HG03159 (cell line): Measurements from ENCODE around the gene SMCO4.

Experiments used
- ATAC-seq: cut with Tn5 transposase; IDR thresholded peaks from one replicate; pipeline ENCODE4 v1.9.1; 2021; ENCODE audit warnings: mild to moderate bottlenecking, moderate library complexity; ENCODE audit not compliant: unreplicated experiment

The SMCO4 gene

GRCh38 chr11:93529707-93530467 lies 13.3 kb downstream of the SMCO4 start:
- no peak for ATAC-seq

- ATAC-seq, result no peak
These were observed 14.2 kb downstream of the SMCO4 start for GRCh38 chr11:93528757-93529645.

GRCh38 chr11:93528252-93528651 lies 14.9 kb downstream of the SMCO4 start:
- ATAC-seq, result no peak

- ATAC-seq, result peak; percentile 31
These were observed 16.3 kb downstream of the SMCO4 start for GRCh38 chr11:93526641-93527583.

- peak; percentile 17 for ATAC-seq
These were observed 16.9 kb downstream of the SMCO4 start for GRCh38 chr11:93526346-93526633.

GRCh38 chr11:93525601-93526345 lies 17.4 kb downstream of the SMCO4 start:
- ATAC-seq, result peak; percentile 20

GRCh38 chr11:93524858-93525257 lies 18.3 kb downstream of the SMCO4 start:
- ATAC-seq, result no peak

- ATAC-seq, result peak; percentile 41
These were observed 19.0 kb downstream of the SMCO4 start for GRCh38 chr11:93524173-93524536.

GRCh38 chr11:93520726-93521509 lies 22.3 kb downstream of the SMCO4 start:
- no peak for ATAC-seq

- no peak for ATAC-seq
These were observed 24.0 kb downstream of the SMCO4 start for GRCh38 chr11:93519179-93519578.

- ATAC-seq, result no peak
These were observed 25.1 kb downstream of the SMCO4 start for GRCh38 chr11:93518081-93518480.

GRCh38 chr11:93517611-93518010 lies 25.6 kb downstream of the SMCO4 start:
- ATAC-seq, result no peak

- ATAC-seq, result no peak
These were observed 26.1 kb downstream of the SMCO4 start for GRCh38 chr11:93517041-93517440.

- ATAC-seq, result no peak
These were observed 27.7 kb downstream of the SMCO4 start for GRCh38 chr11:93515441-93516025.

- no peak for ATAC-seq
These were observed 28.5 kb downstream of the SMCO4 start for GRCh38 chr11:93514712-93515111.

GRCh38 chr11:93513772-93514171 lies 29.4 kb downstream of the SMCO4 start:
- ATAC-seq, result no peak

- ATAC-seq, result peak; percentile 71
These were observed 30.1 kb downstream of the SMCO4 start for GRCh38 chr11:93512949-93513667.

GRCh38 chr11:93512073-93512475 lies 31.1 kb downstream of the SMCO4 start:
- ATAC-seq, result peak; percentile 93
